BLaER1 (cell line): Measurements from ENCODE around the gene CEP95.

Experiments used
- H3K27ac ChIP-seq: shearing (Covaris generic); formaldehyde crosslinking; 2 replicates; pipeline ENCODE4 v1.8.1; 2022
- H3K27me3 ChIP-seq: shearing (Covaris generic); formaldehyde crosslinking; 2 replicates; pipeline ENCODE4 v1.8.1; 2022
- H3K36me3 ChIP-seq: shearing (Covaris generic); formaldehyde crosslinking; 2 replicates; pipeline ENCODE4 v1.8.1; 2022
- H3K4me1 ChIP-seq: shearing (Covaris generic); formaldehyde crosslinking; 2 replicates; pipeline ENCODE4 v1.8.1; 2022
- H3K4me2 ChIP-seq: shearing (Covaris generic); formaldehyde crosslinking; 2 replicates; pipeline ENCODE4 v1.8.1; 2022
- H3K4me3 ChIP-seq: shearing (Covaris generic); formaldehyde crosslinking; 2 replicates; pipeline ENCODE4 v1.8.1; 2022
- H3K9ac ChIP-seq: shearing (Covaris generic); formaldehyde crosslinking; 2 replicates; pipeline ENCODE4 v1.8.1; 2022
- H3K9me3 ChIP-seq: shearing (Covaris generic); formaldehyde crosslinking; 2 replicates; pipeline ENCODE4 v1.8.1; 2022
- H4K20me1 ChIP-seq: shearing (Covaris generic); formaldehyde crosslinking; 2 replicates; pipeline ENCODE4 v1.8.1; 2022
- Cebpa-rat ChIP-seq: shearing (Covaris generic); IDR thresholded peaks from 2 replicates; pipeline ENCODE4 v1.8.1; 2022

The CEP95 gene

DNA sequence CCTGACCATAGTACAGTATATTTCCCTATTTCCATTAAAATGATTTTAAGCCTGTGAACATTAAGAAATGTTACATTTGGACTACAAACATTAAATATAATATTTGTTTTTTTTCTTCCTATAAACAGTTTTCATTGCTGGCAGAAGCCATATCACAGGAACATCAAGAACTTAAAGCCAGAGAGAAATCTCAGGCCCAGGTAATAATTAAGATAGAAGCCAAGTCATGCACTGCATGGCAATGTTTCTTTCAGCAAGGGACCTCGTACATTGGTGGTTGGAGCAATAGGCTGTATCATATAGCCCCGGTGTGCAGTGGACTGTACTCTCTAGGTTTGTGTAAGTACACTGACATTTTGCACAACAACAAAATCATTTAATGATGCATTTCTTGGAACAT, 30.1 kb downstream of the CEP95 start:
- H3K4me3 ChIP-seq: no peak overlapping the region
- H4K20me1 ChIP-seq: peaks cover 15% of the 10 kb centered on the region; the same call in 1 of the 2 replicates
- no peak overlapping the region for H3K27ac ChIP-seq
- H3K9me3 ChIP-seq: no peaks in the 10 kb centered on the region
- H3K9ac ChIP-seq: no peak overlapping the region
- TF ChIP-seq Cebpa-rat: no peak
- H3K36me3 ChIP-seq: peaks cover 95% of the 10 kb centered on the region
- H3K4me1 ChIP-seq: no peaks in the 10 kb centered on the region
- H3K4me2 ChIP-seq: no peak overlapping the region
- no peaks in the 10 kb centered on the region for H3K27me3 ChIP-seq

DNA sequence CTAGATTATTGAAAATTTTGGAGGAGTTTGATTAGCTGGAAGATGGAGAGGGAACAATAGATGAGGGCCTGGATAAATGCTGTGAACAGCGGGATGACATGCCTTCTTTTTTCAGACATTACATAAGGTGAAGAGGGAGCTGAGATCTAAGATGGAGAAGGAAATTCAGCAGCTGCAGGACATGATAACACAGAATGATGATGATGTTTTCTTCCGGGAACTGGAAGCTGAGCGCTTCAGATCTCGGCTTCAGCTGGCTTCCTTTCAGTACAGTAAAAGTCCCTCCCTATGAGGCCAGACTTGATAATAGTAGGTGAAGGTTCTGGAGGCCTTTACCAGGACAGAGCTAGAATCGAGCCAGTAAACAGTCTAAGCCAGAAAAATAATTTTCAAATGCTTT, 30.7 kb downstream of the CEP95 start:
- H3K36me3 ChIP-seq: peaks cover 91% of the 10 kb centered on the region
- H3K27ac ChIP-seq: no peak overlapping the region
- H4K20me1 ChIP-seq: peaks cover 17% of the 10 kb centered on the region; the same call in 1 of the 2 replicates

DNA sequence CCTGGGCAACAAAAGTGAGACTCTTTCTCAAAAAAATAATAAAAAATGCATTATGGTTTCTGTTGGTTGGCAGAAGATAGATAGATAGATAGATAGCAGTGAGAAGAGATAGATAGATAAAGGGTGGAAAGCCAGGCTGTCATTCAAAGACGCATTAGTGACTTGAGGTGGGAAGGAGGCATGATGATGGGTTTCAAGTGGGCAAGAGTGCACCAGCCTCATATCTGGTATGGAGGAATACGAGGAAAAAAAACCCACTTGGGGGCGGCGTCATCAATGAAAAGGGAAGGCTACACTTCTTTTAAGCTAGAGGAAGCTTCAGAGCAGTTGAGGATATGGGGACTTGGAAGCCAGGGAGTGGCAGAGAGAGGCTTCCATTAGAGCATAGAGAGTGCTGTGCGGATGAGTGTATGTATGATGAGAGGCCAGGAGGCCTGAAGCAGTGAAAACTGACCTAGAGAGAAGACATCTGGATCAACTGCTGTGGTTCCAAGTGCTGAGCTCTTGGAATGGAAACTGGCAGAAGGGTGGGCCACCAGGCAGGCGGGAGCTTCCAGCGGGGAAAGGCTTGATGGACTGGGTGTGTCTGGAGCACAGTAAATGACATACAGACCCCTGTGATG, 31.8 kb downstream of the CEP95 start:
- TF ChIP-seq Cebpa-rat: no peak
- Histone ChIP-seq H3K9me3 (no peaks in the 10 kb centered on the region), H3K27ac (no peak overlapping the region), H3K4me1 (no peaks in the 10 kb centered on the region), H3K27me3 (no peaks in the 10 kb centered on the region), H3K36me3 (peaks cover 86% of the 10 kb centered on the region), H3K4me2 (no peak overlapping the region), H3K4me3 (no peak overlapping the region), H4K20me1 (peaks cover 17% of the 10 kb centered on the region; the same call in 1 of the 2 replicates), H3K9ac (no peak overlapping the region)

More for the DNA sequence above, 30.7 kb downstream of the CEP95 start:
- H3K27me3 ChIP-seq: no peaks in the 10 kb centered on the region
- H3K4me2 ChIP-seq: no peak overlapping the region
- no peak for TF ChIP-seq Cebpa-rat
- no peaks in the 10 kb centered on the region for H3K4me1 ChIP-seq
- H3K9me3 ChIP-seq: no peaks in the 10 kb centered on the region
- H3K4me3 ChIP-seq: no peak overlapping the region
- H3K9ac ChIP-seq: no peak overlapping the region

DNA sequence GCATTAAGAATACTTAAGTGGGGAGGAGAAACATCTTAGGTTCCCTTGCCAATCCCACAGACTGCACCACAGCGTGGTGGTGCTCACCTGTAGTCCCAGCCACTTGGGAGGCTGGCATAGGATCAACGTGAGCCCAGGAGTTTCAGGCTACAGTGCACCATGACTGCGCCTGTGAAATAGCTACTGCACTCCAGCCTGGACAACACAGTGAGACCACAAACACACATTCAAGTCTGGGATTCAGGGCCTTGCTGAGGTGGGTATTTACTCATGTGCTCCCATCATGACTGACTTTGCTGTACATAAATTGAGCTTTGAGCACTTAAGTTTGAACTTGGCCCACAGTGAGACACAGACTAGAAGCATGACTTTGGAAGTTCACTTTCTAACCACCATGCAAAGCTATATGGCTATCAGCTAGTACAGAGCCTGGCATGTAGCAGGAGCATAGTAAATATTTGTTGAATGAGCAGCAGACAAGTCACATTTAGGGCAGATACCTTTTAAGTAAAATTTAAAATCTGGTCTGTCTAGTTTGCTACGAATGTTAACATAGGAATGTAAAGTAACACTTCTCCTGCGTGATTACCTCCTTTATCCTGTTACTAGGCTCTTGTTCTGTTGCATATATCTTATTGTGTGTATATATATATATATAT, 33.5 kb downstream of the CEP95 start:
- Histone ChIP-seq H3K4me2 (no peak overlapping the region), H4K20me1 (peaks cover 17% of the 10 kb centered on the region; the same call in 1 of the 2 replicates), H3K9me3 (no peaks in the 10 kb centered on the region), H3K4me3 (no peak overlapping the region), H3K27me3 (no peaks in the 10 kb centered on the region), H3K36me3 (peaks cover 84% of the 10 kb centered on the region), H3K4me1 (no peaks in the 10 kb centered on the region), H3K27ac (no peak overlapping the region), H3K9ac (no peak overlapping the region)
- no peak for TF ChIP-seq Cebpa-rat

DNA sequence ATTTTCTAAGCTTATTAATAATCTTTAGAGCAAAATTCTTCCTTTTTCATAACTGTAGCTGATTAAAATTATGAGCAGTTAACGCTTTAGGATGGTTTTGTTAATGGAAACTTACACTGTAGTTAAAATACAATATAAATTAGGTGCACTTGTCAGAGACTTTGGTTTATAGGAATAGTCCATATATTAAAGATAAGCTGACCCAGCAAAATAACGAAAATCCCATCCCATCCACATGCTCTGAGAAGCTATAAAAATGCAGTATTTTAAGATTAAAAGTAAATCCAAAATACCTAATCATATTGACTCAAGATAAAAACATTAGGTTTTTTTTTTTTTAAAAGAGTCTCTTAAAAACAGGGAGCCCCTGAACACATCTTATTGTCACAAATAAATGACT, 38.0 kb downstream of the CEP95 start:
- Histone ChIP-seq H3K27ac (no peak overlapping the region), H3K4me1 (no peaks in the 10 kb centered on the region), H3K4me2 (no peak overlapping the region), H3K9me3 (no peaks in the 10 kb centered on the region), H3K36me3 (peaks cover 86% of the 10 kb centered on the region), H3K9ac (no peak overlapping the region), H4K20me1 (0 out of 2 replicates have a peak, but pooled peaks cover 9% of the 10 kb centered on the region), H3K4me3 (no peak overlapping the region), H3K27me3 (no peaks in the 10 kb centered on the region)
- no peak for TF ChIP-seq Cebpa-rat

DNA sequence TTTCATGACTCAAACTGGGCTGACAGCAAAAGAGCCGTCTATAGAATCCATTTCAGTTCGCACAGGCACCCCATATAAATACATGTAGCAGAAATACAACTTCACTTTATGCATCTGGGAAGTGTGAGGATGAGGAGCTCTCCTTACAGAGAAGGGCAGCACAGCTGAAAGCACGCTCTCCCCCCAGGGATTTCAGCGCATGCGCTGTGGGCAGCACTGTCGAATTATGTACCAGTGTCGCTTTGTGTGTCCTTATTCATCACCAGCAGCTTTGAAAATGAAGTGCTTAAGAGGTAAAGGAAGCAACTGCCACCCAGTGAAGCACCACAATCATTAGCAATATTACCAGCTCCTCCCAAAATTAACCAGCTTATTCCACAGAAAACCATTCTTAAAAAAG, 39.9 kb downstream of the CEP95 start:
- TF ChIP-seq Cebpa-rat: no peak
- Histone ChIP-seq H3K36me3 (peaks cover 88% of the 10 kb centered on the region), H3K27me3 (no peaks in the 10 kb centered on the region), H3K9ac (no peak overlapping the region), H3K4me2 (no peak overlapping the region), H3K27ac (no peak overlapping the region), H3K4me1 (no peaks in the 10 kb centered on the region), H3K4me3 (no peak overlapping the region), H3K9me3 (no peaks in the 10 kb centered on the region), H4K20me1 (0 out of 2 replicates have a peak, but pooled peaks cover 4% of the 10 kb centered on the region)

DNA sequence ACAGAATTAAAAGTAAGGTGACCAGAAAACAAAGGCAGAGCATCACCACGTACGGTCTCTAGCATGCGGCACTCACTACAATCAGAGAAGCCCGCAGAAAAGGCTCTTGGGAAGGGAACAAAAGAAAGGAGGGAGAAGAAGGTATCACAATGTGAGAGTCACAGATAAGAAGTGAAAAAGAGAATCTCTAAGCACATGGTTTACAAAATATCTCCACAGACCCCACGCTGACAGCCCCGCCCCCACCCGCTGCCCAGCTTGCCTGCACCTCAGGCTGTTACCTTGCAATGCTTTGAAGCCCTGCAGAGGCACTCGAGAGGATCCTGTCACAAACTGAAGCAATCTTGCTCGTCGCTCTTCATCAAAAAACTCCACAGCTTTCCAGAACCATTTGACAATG, 40.5 kb downstream of the CEP95 start:
- no peak overlapping the region for H3K4me3 ChIP-seq
- no peaks in the 10 kb centered on the region for H3K27me3 ChIP-seq
- no peaks in the 10 kb centered on the region for H4K20me1 ChIP-seq
- no peaks in the 10 kb centered on the region for H3K9me3 ChIP-seq
- no peak for TF ChIP-seq Cebpa-rat
- peaks cover 86% of the 10 kb centered on the region for H3K36me3 ChIP-seq
- H3K4me1 ChIP-seq: no peaks in the 10 kb centered on the region
- H3K4me2 ChIP-seq: no peak overlapping the region
- H3K27ac ChIP-seq: no peak overlapping the region
- no peak overlapping the region for H3K9ac ChIP-seq

DNA sequence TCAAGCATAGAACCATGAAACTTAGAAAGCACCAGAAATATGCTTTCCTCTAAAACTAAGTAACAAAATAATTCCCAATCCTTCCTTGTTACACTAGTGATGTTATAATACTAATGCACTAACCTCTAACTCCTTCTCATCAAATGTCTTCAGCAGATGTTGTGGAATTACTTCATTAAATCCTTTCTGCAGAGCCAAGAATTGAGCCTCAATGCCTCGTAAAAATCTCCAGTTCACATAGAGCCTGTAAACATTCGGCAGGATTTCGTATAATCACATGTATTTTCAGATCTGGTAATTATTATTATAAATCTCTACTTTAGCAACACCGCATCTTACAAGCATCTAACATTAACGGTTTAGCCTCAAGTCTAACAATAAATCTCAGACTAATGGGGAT, 44.7 kb downstream of the CEP95 start:
- Histone ChIP-seq H3K4me2 (no peak overlapping the region), H3K27me3 (no peaks in the 10 kb centered on the region), H4K20me1 (no peaks in the 10 kb centered on the region), H3K4me3 (no peak overlapping the region), H3K36me3 (peaks cover 88% of the 10 kb centered on the region), H3K4me1 (no peaks in the 10 kb centered on the region), H3K9ac (no peak overlapping the region), H3K27ac (no peak overlapping the region), H3K9me3 (no peaks in the 10 kb centered on the region)
- no peak for TF ChIP-seq Cebpa-rat

DNA sequence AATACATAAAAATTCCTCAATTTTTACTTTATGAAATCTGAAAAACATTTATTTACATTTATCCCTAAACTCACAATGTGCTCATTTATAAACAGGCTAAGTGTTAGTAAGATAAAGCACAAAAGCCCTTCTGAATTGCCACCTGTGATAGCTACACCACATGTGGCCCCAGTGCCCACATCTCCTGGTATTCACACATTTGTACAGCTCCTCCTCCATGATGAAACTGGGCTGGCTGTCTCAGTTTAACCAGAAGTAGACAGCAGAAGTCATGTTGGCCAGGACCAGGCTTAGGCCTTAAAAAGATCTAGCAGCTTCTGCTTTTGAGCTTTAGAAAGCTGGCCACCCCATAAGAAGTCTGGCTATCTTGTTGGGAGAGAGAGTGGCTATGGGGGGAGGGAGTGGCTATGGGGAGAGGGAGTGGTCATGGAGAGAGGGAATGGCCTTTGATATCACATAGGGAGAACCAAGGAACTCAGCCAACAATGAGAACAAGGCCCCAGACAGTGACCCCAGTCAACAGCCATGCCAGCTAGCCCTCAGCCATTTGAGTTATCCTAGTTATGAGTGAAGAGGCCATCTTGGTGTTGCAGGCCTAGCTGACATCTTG, 47.4 kb downstream of the CEP95 start:
- Histone ChIP-seq H3K9me3 (no peaks in the 10 kb centered on the region), H3K4me3 (no peak overlapping the region), H3K4me1 (no peaks in the 10 kb centered on the region), H3K4me2 (no peak overlapping the region), H4K20me1 (no peaks in the 10 kb centered on the region), H3K9ac (no peak overlapping the region), H3K27me3 (no peaks in the 10 kb centered on the region), H3K27ac (no peak overlapping the region), H3K36me3 (peaks cover 77% of the 10 kb centered on the region)
- TF ChIP-seq Cebpa-rat: no peak

DNA sequence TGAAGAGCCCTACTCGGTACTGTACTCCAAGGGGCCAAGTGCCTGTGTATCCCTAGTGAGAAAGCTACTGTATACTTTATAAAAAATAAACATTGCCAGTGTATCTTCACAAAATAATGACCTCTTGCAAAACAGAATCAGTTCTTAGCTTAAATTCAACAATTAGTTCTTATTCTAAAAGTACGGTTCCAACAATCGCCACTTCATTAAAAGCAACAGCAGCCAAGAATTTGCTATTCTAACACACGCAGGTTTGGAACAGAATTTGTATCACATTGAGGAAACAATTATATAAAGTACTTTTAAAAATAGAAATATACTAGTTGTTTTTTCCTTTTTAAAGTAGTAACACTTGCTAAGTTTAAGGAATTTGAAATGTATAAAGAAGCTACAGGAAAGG, 48.5 kb downstream of the CEP95 start:
- H3K4me1 ChIP-seq: no peaks in the 10 kb centered on the region
- H3K9ac ChIP-seq: no peak overlapping the region
- no peaks in the 10 kb centered on the region for H4K20me1 ChIP-seq
- no peaks in the 10 kb centered on the region for H3K27me3 ChIP-seq
- peaks cover 79% of the 10 kb centered on the region for H3K36me3 ChIP-seq
- no peaks in the 10 kb centered on the region for H3K9me3 ChIP-seq
- no peak overlapping the region for H3K4me2 ChIP-seq
- no peak overlapping the region for H3K27ac ChIP-seq
- no peak overlapping the region for H3K4me3 ChIP-seq
- TF ChIP-seq Cebpa-rat: no peak
